ES-I3 (cell line): ENCODE data around the gene OR8B8.
"Not testable (repeated sequence)": the region's sequence is repeated elsewhere in the genome, so short reads cannot be mapped to it uniquely, and the experiment has no call there.

Source experiments
- H3K36me3 ChIP-seq: 2 replicates; pipeline ENCODE4 v1.6.1; 2013; ENCODE audit warnings: mild to moderate bottlenecking, low read length, control low read depth, moderate library complexity; ENCODE audit not compliant: insufficient read depth
- H3K4me1 ChIP-seq: 2 replicates; pipeline ENCODE4 v1.6.1; 2013; ENCODE audit warnings: mild to moderate bottlenecking, control low read depth, low read length; ENCODE audit not compliant: insufficient read depth
- H3K9ac ChIP-seq: 2 replicates; pipeline ENCODE4 v1.6.1; 2013; ENCODE audit warnings: low read depth, mild to moderate bottlenecking, low read length, moderate library complexity
- H3K9me3 ChIP-seq: 2 replicates; pipeline ENCODE4 v1.6.1; 2013; ENCODE audit warnings: mild to moderate bottlenecking, low read length, moderate library complexity; ENCODE audit not compliant: control insufficient read depth, insufficient read depth

OR8B8 gene

DNA sequence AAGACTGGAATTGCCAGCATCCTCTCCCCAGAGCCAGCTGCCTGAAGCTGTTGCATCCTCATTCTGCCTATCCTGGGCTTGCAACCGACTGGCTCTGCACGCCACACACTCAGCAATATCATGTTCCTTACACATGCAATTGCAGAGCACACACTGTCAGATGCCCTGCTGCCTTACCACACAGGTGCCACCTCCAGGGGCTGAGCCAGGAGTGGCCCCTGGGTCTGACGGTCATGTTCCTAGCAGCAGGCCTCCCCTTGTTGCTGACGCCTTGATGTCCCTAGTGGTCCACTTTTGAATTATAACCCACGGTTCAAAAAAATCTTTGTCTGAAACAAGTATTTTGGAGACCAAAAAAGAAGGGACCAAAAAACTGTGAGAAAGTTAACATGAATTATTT, 18.5 kb upstream of the OR8B8 start:
- Histone ChIP-seq H3K4me1 (no peaks in the 10 kb centered on the region), H3K9ac (no peak overlapping the region), H3K9me3 (no peaks in the 10 kb centered on the region), H3K36me3 (no peaks in the 10 kb centered on the region)

DNA sequence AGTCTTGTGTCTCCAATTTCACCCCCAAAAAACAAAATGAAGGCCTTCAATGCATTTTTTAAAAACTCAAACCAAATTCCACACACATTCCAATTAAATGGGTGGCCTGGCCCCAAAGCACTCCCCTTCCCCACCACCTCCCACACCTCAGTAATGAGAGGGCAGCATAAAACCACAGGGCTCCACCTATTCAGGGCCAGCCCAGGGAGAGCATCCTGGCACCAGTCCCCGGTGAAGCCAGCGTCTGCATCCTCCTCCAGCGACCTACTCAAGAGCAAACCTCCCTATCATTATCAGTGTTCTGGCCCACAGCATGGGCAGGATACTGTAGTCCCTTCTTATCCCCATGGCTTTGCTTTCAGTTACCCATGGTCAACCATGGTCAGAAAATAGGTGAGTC, 17.8 kb upstream of the OR8B8 start:
- no peaks in the 10 kb centered on the region for H3K9me3 ChIP-seq
- no peak overlapping the region for H3K9ac ChIP-seq
- H3K36me3 ChIP-seq = no peaks in the 10 kb centered on the region
- H3K4me1 ChIP-seq = no peaks in the 10 kb centered on the region

DNA sequence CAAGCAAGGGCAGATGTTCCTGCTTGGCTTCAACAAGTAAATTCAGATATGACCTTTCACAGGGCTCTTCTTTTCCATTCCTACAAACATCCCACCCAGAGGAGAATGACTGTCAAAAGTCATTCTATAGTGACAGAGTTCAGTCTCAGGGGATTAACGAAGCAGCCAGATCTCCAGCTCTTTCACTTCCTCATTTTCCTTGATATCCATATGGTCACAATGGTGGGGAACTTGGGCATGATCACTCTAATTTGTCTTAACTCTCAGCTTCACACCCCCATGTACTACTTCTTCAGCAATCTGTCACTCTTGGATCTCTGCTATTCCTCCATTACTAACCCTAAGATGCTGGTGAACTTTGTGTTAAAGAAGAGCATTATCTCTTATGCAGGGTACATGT, 15.0 kb upstream of the OR8B8 start:
- H3K4me1 ChIP-seq = no peaks in the 10 kb centered on the region

DNA sequence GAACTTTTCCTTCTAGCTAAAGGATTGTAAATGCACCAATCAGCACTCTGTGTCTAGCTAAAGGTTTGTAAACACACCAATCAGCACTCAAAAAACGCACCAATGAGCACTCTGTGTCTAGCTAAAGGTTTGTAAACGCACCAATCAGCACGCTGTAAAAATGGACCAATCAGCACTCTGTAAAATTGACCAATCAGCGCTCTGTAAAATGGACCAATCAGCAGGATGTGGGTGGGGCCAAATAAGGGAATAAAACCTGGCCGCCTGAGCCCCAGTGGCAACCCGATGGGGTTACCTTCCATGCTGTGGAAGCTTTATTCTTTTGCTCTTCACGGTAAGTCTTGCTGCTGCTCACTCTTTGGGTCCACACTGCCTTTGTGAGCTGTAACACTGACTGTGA, 13.9 kb upstream of the OR8B8 start:
- H3K9me3 ChIP-seq, H3K9ac ChIP-seq, H3K36me3 ChIP-seq, H3K4me1 ChIP-seq: not testable (repeated sequence)

More for the DNA sequence above, 15.0 kb upstream of the OR8B8 start:
- Histone ChIP-seq H3K9me3 (no peaks in the 10 kb centered on the region), H3K36me3 (no peaks in the 10 kb centered on the region), H3K9ac (no peak overlapping the region)

DNA sequence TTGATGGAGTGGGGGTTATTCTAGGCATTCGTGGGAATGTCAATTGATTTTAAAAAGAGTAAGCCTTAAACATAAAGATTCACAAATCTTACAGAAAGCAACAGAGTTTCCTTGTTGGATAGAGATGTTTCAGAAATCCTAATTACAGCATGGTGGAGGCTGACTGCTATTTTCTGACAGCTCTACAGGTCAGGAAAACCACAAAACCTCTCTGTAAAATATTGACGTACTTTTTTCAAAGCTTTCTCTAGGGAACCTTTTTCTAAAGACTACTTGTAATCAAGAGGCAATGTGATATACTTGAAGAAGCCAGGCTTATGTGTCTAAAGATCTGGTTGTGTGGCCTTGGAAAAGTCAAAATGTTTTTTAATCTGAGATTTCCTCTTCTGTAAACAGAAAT, 9.1 kb upstream of the OR8B8 start:
- Histone ChIP-seq H3K4me1 (peaks cover 4% of the 10 kb centered on the region; the same call in 1 of the 2 replicates), H3K9ac (no peak overlapping the region), H3K36me3 (no peaks in the 10 kb centered on the region), H3K9me3 (no peaks in the 10 kb centered on the region)

DNA sequence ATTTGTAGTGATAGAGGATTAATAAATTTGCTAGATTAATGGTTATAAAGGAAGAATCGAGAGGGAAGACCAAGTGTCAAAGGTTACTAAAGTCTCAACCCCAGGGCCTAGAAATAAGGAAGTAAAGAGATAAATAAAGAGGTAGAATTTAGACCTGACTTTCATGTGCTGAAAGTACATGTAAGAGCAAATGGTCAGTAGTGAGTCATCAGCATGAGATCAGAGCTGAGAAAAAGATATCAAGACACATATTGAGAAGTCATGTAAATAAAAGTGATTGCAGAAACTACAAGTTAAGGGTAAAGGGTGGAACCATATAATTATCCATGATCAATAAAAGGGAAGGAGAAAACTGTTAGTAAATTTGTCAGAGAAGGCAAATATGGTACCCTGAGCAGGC, 1.4 kb upstream of the OR8B8 start:
- Histone ChIP-seq H3K36me3 (no peaks in the 10 kb centered on the region), H3K9ac (no peak overlapping the region), H3K4me1 (no peaks in the 10 kb centered on the region), H3K9me3 (no peaks in the 10 kb centered on the region)

DNA sequence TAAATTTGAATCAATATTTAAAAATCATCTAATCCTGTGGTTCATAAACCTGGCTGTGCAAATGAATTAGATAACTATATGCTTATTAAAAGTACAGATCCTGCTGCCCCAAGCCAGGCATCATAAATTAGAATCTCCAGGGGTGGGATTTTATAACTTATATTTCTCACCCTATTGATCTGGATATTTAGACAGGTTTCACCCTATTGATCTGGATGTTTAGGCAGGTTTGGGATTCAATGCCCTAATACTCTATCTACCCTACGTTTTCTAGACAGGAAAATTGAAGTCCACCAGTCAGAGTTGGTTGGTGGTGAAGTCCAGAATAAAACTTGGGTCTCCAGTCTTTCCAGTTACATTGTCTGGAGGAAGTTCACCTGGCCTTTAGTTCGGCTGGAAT, 2.6 kb downstream of the OR8B8 start:
- Histone ChIP-seq H3K36me3 (no peaks in the 10 kb centered on the region), H3K9ac (no peak overlapping the region), H3K4me1 (no peaks in the 10 kb centered on the region), H3K9me3 (no peaks in the 10 kb centered on the region)

DNA sequence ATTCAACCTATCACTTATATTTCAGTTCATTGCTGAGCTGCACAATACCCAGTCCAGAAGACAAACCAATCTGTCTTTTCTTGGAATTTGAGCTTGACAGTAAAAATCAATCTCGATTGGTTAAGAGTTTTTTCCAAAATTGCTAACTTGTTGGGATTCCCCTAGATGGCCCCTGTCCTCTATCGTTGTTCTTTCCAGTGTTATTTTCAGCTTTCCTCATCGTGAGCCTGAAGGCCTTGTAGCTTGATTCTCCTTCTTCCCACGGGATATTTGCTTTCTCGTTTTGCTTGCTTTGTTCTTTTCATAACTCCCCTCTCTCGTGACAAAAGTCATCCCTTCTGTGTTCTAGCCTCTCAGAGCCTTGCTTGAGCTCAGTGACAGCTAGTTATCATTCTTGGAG, 3.1 kb downstream of the OR8B8 start:
- no peak overlapping the region for H3K9ac ChIP-seq
- no peaks in the 10 kb centered on the region for H3K4me1 ChIP-seq
- no peaks in the 10 kb centered on the region for H3K36me3 ChIP-seq
- no peaks in the 10 kb centered on the region for H3K9me3 ChIP-seq

DNA sequence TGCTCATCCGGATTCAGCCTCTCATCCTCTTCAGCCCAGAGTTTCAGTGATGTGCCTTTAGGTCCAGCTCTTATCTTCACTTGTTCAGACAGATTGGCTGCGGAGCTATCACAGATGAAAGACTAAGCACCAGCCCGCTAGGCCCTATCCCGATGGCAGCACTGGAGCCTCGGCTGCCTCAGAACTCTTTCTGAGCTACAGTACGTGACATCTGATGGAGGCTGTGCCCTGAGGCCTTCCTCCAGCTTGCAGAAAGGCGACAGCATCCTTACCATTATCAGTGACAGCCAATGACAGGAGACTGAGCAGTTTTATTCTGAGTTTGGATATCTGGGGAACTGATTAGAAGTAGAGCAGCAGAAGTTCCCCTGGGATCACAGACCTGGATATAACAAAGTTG, 4.0 kb downstream of the OR8B8 start:
- Histone ChIP-seq H3K9ac (no peak overlapping the region), H3K36me3 (no peaks in the 10 kb centered on the region), H3K4me1 (no peaks in the 10 kb centered on the region), H3K9me3 (no peaks in the 10 kb centered on the region)

DNA sequence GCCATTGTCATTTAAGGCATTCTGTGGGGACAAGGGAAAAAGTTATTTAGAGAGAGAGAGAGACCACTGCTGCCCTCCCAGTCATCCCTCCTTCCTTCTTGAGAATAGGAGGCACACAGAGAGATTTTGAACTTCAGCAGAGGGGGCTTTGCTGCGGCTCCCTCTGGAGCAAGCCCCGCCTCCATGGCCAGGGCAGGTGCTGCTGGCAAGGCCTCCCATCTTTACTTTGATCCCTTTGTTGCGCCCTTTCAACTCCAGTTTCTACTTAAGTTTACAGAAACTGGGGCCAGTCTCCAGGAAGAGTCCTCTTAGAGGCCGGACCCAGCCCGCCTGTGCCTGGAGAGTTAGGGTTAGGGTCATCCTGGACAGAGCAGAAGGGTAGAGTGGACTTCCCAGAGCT, 4.4 kb downstream of the OR8B8 start:
- Histone ChIP-seq H3K9me3 (no peaks in the 10 kb centered on the region), H3K9ac (no peak overlapping the region), H3K36me3 (no peaks in the 10 kb centered on the region), H3K4me1 (no peaks in the 10 kb centered on the region)

DNA sequence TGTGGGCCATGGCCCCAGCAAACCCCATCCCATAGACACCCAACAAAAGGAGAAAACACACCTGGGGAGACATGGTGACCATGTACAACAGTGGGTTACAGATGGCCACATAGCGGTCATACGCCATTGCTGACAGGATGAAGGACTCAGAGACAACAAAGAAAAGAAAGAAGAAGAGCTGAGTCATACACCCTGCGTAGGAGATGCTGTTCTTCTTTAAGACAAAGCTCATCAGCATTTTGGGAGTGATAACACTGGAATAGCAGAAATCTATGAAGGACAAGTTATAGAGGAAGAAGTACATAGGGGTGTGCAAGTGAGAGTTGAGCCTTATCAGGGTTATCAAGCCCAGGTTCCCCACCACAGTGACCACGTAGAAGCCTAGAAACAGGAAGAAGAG, 4.9 kb downstream of the OR8B8 start:
- no peak overlapping the region for H3K9ac ChIP-seq
- H3K36me3 ChIP-seq = no peaks in the 10 kb centered on the region
- H3K4me1 ChIP-seq = no peaks in the 10 kb centered on the region
- no peaks in the 10 kb centered on the region for H3K9me3 ChIP-seq

DNA sequence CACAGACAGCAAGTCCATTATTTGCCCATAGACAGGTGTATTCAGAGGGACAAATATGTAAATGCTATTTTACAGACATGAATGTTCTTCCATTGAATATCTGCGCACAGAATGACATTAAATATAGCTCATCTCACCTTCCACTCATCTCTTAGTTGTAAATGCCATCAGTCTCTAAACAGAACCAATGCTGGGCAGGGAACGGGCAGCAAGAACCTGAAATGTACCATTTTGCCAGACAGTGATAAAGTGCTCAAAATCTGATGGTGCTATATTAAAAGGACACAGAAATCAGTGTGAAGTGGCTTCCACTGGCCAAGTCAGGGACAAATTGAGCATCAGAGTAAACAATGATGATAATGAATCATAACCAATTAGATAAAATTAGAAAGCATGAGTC, 10.8 kb downstream of the OR8B8 start:
- Histone ChIP-seq H3K9me3 (no peaks in the 10 kb centered on the region), H3K4me1 (no peaks in the 10 kb centered on the region), H3K9ac (no peak overlapping the region), H3K36me3 (no peaks in the 10 kb centered on the region)

DNA sequence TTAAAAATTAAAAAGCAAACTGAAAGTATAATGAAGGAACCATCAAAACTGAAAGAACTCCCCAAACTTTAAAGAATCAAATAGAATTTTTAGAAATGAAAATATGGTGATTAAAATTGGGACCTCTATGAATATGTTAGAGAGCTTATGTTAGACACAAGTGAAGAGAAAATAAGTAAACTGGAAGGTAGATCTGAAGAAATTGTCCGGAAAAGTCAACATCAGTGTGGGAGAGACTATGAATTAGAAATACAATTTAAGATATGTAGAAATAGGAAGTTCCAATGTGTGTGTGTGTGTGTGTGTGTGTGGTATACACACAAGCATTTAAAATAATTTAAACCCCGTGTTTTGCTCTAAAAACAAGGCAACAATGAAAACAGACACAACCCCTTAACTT, 15.9 kb downstream of the OR8B8 start:
- no peak overlapping the region for H3K9ac ChIP-seq
- peaks cover 3% of the 10 kb centered on the region; the same call in 1 of the 2 replicates for H3K9me3 ChIP-seq
- H3K4me1 ChIP-seq = no peaks in the 10 kb centered on the region
- no peaks in the 10 kb centered on the region for H3K36me3 ChIP-seq

DNA sequence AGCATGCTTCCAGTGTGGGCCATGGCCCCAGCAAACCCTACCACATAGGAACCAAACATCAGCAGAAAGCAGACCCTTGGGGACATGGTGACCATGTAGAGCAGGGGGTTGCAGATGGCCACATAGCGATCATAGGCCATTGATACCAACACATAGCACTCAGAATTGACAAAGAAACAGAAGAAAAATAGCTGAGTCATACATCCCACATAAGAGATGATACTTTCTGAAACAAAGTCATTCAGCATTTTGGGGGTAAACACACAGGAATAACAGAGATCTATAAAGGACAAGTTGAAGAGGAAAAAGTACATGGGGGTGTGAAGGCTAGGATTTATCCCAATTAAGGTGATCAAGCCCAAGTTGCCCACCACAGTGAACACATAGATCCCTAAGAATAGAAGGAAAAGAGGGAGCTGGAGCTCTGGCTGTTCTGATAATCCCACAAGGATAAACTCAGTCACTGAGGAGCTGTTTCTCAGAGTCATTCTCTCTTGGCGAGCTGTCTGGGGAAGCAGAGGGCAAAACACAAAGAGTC, 21.0 kb downstream of the OR8B8 start, which contains the start of gene OR8B4:
Gene OR8B4 (minus strand): TSS at position 488 of the 538 bp plus-strand sequence. CDS start 0 bp downstream, at position 488.
- H3K9me3 ChIP-seq = peaks cover 3% of the 10 kb centered on the region; the same call in 1 of the 2 replicates
- H3K4me1 ChIP-seq = no peaks in the 10 kb centered on the region
- H3K36me3 ChIP-seq = no peaks in the 10 kb centered on the region
- no peak within 1 kb of the TSS for H3K9ac ChIP-seq

DNA sequence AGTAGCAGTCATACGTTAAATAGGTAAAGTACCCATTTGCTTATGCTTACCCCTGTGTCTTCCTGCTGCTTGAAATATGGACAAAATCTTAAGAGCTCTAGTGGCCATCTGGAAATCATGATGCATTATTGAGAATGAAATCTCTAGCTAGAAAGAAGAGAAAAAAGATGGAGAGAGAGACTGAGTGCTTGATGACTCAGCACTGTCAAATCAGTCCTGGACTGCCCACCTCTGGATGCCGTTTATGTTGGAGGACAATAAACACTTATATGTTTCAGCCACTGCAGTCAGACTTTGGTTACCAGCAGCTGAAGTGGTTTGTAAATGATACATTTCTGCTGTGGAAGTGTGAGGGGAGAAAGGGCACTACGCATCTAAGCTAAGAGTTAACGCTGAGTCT, 24.5 kb downstream of the OR8B8 start:
- no peak overlapping the region for H3K9ac ChIP-seq
- no peaks in the 10 kb centered on the region for H3K4me1 ChIP-seq
- H3K9me3 ChIP-seq = no peaks in the 10 kb centered on the region
- H3K36me3 ChIP-seq = no peaks in the 10 kb centered on the region
